GM21390 (cell line): ENCODE measurements around the gene CNOT2.
A peak's percentile ranks its signal among the peaks of the same experiment; 100 is the strongest.

Experiments used
- ATAC-seq: cut with Tn5 transposase; IDR thresholded peaks from one replicate; pipeline ENCODE4 v1.9.1; 2021; ENCODE audit not compliant: unreplicated experiment

The CNOT2 gene

GRCh38 chr12:70251661-70252060 lies 8.4 kb downstream of the CNOT2 start:
- no peak for ATAC-seq

DNA sequence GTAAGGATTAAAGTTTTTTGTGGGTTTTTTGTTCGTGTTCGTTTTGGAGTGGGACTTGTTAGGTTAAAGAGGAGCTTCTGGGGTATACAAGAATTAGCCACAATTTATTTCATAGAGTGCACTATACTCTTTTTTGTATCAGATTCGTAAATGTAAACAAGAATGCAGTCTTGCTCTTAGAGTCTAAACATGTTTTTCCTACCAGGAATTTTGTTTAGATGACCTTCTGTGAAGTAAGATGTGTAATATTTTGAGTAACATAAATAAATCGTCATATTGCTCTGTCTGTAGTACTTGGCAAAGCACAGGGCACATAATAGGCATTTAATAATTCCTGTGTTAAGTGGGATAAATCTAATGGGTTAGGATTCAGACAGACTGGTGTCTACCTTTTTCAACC lies 9.6 kb downstream of the CNOT2 start:
- ATAC-seq, result no peak

- ATAC-seq, result no peak
Measured at GRCh38 chr12:70254225-70254624, 11.0 kb downstream of the CNOT2 start.

DNA sequence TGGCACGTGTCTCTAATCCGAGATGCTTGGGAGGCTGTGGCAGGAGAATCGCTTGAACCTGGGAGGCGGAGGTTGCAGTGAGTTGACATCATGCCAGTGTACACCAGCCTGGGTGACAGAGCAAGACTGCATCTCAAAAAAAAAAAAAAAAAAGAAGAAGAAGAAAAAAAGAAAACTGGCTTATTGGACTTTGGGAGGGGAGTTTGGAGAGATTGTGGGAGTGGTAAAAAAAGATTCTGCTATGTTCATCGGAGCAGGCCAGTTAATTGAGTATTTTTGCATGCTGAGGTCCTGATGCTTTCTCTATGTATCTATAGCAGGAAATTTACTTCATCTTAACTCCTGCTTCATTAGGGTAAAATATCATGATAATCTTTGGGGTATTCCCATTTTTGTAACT lies 11.6 kb downstream of the CNOT2 start:
- no peak for ATAC-seq

DNA sequence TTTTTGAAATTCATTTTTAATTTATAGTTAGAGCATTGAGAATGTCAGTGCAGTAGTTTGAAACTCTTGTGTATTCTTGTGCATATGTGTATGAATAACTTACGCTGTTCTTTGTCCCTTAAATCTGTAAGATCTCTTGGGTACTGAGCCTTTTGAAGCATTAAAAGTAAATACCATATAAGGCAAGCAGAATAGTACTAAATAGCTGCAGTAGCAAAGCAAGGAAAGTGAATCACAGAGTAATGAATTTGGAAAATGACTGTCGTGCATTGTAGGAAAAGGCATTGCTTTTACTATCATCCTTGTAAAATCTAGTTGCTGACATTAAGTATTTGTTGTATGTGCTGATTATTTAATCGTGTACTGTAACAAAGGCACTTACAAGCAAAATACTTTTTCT lies 12.1 kb downstream of the CNOT2 start:
- no peak for ATAC-seq

- ATAC-seq, result no peak
Measured at GRCh38 chr12:70258605-70259403, 15.6 kb downstream of the CNOT2 start.

DNA sequence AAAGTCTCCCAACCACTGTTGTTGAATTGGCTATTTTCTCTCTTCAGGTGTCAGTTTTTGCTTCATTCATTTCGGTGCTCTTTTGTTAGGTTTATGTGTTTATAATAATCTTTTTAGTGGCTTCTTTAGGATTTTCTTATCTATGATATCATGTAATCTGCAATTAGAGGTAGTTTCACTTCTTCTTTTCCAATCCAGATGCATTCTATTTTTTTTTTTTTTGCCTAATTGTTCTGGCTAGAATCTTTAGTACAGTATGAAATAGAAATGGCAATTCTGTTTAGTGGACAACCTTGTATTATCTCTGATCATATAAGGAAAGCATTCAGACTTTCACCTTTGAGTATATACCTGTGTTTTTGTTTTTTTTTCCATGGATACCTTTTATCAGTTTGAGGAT lies 17.4 kb downstream of the CNOT2 start:
- peak; percentile 58 for ATAC-seq

- no peak for ATAC-seq
Measured at GRCh38 chr12:70264067-70264867, 21.0 kb downstream of the CNOT2 start.

GRCh38 chr12:70265132-70265531 lies 21.9 kb downstream of the CNOT2 start:
- ATAC-seq, result no peak

DNA sequence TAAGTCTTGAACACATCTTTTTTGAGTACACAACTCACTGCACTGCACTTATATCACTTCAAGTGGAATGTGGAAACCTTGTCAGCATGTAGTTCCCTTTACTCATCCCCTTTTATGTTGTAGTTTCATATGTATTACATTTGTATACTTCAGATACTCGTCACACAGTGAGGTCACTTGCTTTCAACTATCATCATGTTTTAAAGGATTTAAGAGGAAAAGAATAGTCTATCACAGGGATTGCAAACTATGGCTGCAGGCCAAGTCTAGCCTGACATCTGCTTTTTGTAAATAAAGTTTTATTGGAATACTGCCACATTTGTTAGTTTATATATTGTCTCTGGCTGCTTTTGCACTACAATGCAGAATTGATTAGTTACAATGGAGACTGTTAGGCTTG lies 24.3 kb downstream of the CNOT2 start:
- no peak for ATAC-seq

DNA sequence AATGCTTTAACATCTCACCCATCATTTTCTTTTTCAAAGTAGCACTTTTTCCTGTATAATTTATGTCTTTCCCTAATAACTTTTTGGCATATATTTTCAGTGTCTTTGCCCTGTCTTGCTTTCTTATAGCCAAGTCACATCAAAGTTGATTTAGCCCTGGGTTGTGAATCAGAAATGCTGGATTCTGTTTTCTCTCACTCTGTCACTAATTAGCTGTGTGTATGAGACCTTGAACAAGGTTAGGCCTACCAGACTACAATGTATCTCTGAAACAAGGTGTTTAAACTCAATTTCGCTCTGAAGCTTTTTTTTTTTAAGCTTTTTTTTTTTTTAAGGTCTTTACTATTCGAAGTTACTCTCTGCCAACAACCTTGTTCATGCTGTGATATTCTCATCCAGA lies 25.7 kb downstream of the CNOT2 start:
- ATAC-seq, result no peak

- ATAC-seq, result no peak
Measured at GRCh38 chr12:70270108-70270507, 26.9 kb downstream of the CNOT2 start.

GRCh38 chr12:70271025-70271424 lies 27.8 kb downstream of the CNOT2 start:
- ATAC-seq, result no peak

GRCh38 chr12:70272510-70272909 lies 29.3 kb downstream of the CNOT2 start:
- no peak for ATAC-seq

GRCh38 chr12:70275045-70275444 lies 31.8 kb downstream of the CNOT2 start:
- ATAC-seq, result no peak

GRCh38 chr12:70277973-70278372 lies 34.7 kb downstream of the CNOT2 start:
- ATAC-seq, result no peak

DNA sequence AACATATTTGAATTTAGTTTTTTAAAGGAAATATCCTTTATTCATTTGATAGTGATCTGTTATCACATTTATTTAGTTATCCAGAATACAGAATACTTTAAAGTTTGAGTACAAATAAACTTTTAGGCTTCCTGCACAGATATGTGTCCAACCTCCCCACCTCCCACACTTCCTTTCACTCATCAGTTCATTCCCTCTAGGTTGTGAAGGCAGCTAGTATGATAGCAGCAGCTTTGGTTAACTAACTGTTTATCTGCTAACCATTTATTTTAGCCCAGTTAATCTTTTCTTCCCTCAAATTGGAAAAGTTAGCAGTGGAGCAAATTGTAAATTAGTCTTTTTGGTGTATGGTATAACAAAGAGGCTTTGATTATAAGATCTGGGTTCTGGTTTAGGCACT lies 35.7 kb downstream of the CNOT2 start:
- no peak for ATAC-seq

GRCh38 chr12:70283232-70283631 lies 40.0 kb downstream of the CNOT2 start:
- no peak for ATAC-seq

GRCh38 chr12:70288817-70289216 lies 45.6 kb downstream of the CNOT2 start:
- ATAC-seq, result no peak

GRCh38 chr12:70290116-70290515 lies 46.9 kb downstream of the CNOT2 start:
- ATAC-seq, result no peak

DNA sequence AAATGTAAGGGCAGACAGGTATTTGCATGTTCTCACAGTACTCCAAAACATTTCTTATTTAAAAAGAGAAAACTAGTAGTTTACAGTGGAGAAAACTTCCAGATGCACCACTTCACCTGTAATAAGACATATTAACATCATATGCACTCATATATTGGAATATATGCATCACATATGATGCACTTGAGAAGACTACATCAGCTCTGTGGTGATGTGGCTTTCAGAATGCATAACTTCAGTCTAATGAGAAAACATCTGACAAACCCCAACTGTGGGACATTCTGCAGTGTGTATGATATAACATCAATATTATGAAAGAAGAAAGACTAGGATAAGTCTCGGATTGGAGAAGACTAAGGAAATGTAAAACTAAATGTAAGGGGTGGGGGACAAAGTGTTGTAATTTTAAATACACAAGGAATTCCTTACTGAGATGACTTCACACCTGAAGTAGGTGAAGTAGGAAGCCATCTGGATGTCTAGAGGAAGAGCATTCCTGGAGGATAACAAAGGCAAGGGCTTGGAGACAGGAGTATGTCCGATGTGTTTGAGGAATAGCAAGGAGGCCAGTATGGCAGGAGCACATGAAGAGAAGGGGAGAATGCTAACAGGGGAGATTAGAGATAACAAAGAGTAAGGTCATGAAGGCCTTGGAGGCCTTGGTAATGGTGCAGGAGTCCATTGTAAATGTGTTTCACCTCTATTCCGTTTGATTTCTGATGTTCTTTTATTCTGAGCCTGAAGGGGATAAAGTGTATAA lies 49.0 kb downstream of the CNOT2 start:
- ATAC-seq, result no peak
